OCI-LY7 (cell line): ENCODE measurements around the gene ZCCHC2. TPM values are rescaled to one million over a fixed set of nuclear protein-coding genes. Genes with fewer than 3 reads are reported as not detected.
A peak's percentile ranks its signal among the peaks of the same experiment; 100 is the strongest.

ENCODE experiments used
- BruUV-seq: library from RNA; stranded (reverse); fragments of 400-500 nt; replicated peaks from 2 replicates; lab custom pipeline; 2021; lab: Mats Ljungman, UMichigan
- CTCF ChIA-PET: fragments of 300-600 bp; sonication (Branson Sonifier 250); formaldehyde crosslinking; loops from one replicate; lab custom pipeline; 2022; ENCODE audit warnings: antibody characterized with exemption; ENCODE audit not compliant: unreplicated experiment; lab: Charles Lee
- POLR2A ChIA-PET: fragments of 300-600 bp; sonication (Branson Sonifier 250); formaldehyde crosslinking; loops from one replicate; lab custom pipeline; 2022; ENCODE audit warnings: antibody characterized with exemption; lab: Charles Lee
- DNase-seq: peaks from one replicate; pipeline ENCODE4 v3.0.0-alpha.2; 2015; ENCODE audit warnings: low spot score
- H2AFZ ChIP-seq: fragments of 200-600 bp; sonication (generic), shearing (Covaris generic); 2 replicates; pipeline ENCODE4 v1.6.1; 2014; ENCODE audit warnings: mild to moderate bottlenecking, antibody characterized with exemption, low read length, moderate library complexity
- H3K27ac ChIP-seq: fragments of 200-600 bp; sonication (generic); 2 replicates; pipeline ENCODE4 v1.5.1; 2014; ENCODE audit warnings: mixed run types, low read depth, mild to moderate bottlenecking, moderate library complexity, low read length, inconsistent platforms; ENCODE audit not compliant: poor library complexity, severe bottlenecking
- H3K36me3 ChIP-seq: fragments of 200-600 bp; sonication (generic); 2 replicates; pipeline ENCODE4 v1.6.1; 2014; ENCODE audit warnings: mild to moderate bottlenecking, antibody characterized with exemption, low read length, moderate library complexity, mixed read lengths; ENCODE audit not compliant: insufficient read depth
- H3K4me1 ChIP-seq: fragments of 200-600 bp; sonication (generic); 2 replicates; pipeline ENCODE4 v1.5.1; 2014; ENCODE audit warnings: mild to moderate bottlenecking, low read length; ENCODE audit not compliant: insufficient read depth, poor library complexity, severe bottlenecking
- H3K4me2 ChIP-seq: fragments of 200-600 bp; sonication (generic); 2 replicates; pipeline ENCODE4 v1.6.1; 2014; ENCODE audit warnings: mild to moderate bottlenecking, low read length
- H3K4me3 ChIP-seq: fragments of 200-600 bp; sonication (generic); 2 replicates; pipeline ENCODE4 v1.5.1; 2014; ENCODE audit warnings: mild to moderate bottlenecking, low read depth, low read length; ENCODE audit not compliant: poor library complexity, severe bottlenecking
- H3K79me2 ChIP-seq: fragments of 200-600 bp; sonication (generic); 2 replicates; pipeline ENCODE4 v1.6.1; 2016; ENCODE audit warnings: low read depth, mild to moderate bottlenecking, low read length, moderate library complexity, mixed read lengths; ENCODE audit not compliant: insufficient read depth
- H3K9me2 ChIP-seq: fragments of 200-600 bp; sonication (generic); 2 replicates; pipeline ENCODE4 v1.6.1; 2016; ENCODE audit warnings: mild to moderate bottlenecking, low read length, mixed read lengths; ENCODE audit not compliant: insufficient read depth
- H3K9me3 ChIP-seq: fragments of 200-600 bp; sonication (generic); 2 replicates; pipeline ENCODE4 v1.6.1; 2014; ENCODE audit warnings: mild to moderate bottlenecking, mixed run types, low read length, mixed read lengths
- H4K20me1 ChIP-seq: fragments of 200-600 bp; sonication (generic); 2 replicates; pipeline ENCODE4 v1.6.1; 2014; ENCODE audit warnings: mild to moderate bottlenecking, antibody characterized with exemption, low read length, moderate library complexity, mixed read lengths; ENCODE audit not compliant: insufficient read depth
- CTCF ChIP-seq: fragments of 200-600 bp; sonication (generic); conservative IDR thresholded peaks from 2 replicates; pipeline ENCODE4 v1.5.1; 2014; ENCODE audit warnings: mild to moderate bottlenecking, antibody characterized with exemption, low read length, moderate library complexity, mixed read lengths
- EZH2phosphoT487 ChIP-seq: fragments of 200-600 bp; sonication (generic); IDR thresholded peaks from 2 replicates; pipeline ENCODE4 v1.6.1; 2018; ENCODE audit warnings: low read depth, borderline replicate concordance, mild to moderate bottlenecking, mixed run types, antibody characterized with exemption, low read length, moderate library complexity, mixed read lengths
- intact Hi-C: fragments of 100-400 bp; cut with micrococcal nuclease; formaldehyde crosslinking; loops from one replicate; pipeline ENCODE4 v1.10.0; 2022; ENCODE audit not compliant: unreplicated experiment
- total RNA-seq, 2 experiments: library from RNA; depleted of rRNA in 1 of 2; stranded (reverse); fragments of >200 nt in 1 of 2; shearing (Covaris generic) in 1 of 2; gene quantifications; 2 replicates each; pipeline ENCODE4 v1.2.3, GENCODE V29; 2014 to 2022

The ZCCHC2 gene
- total RNA-seq, 2 experiments from 2014 or later, result 16.9 to 17.5 TPM

GRCh38 chr18:62531078-62531477 lies 8.3 kb downstream of the ZCCHC2 start:
- DNase-seq, result no peak
- Histone ChIP-seq H3K4me3 (no peak overlapping the region), H2AFZ (no peak overlapping the region), H3K79me2 (peaks cover 81% of the 10 kb centered on the region), H3K4me1 (peaks cover 36% of the 10 kb centered on the region), H3K9me2 (no peaks in the 10 kb centered on the region), H3K27ac (no peak overlapping the region), H3K9me3 (no peaks in the 10 kb centered on the region), H3K36me3 (no peaks in the 10 kb centered on the region), H4K20me1 (no peaks in the 10 kb centered on the region; the same call in 1 of the 2 replicates), H3K4me2 (peak overlapping the region; percentile 87)
- no peak for TF ChIP-seq CTCF
- no peak for TF ChIP-seq EZH2phosphoT487
- no TSS peak for BruUV-seq
- ChIA-PET POLR2A (interaction anchor here (1.1 kb wide), 1 partner anchor 9 kb away, joined by 3 read pairs; no protein-coding TSS in a partner anchor), CTCF (no interaction called here)
- intact Hi-C loops, result no loop called here

DNA sequence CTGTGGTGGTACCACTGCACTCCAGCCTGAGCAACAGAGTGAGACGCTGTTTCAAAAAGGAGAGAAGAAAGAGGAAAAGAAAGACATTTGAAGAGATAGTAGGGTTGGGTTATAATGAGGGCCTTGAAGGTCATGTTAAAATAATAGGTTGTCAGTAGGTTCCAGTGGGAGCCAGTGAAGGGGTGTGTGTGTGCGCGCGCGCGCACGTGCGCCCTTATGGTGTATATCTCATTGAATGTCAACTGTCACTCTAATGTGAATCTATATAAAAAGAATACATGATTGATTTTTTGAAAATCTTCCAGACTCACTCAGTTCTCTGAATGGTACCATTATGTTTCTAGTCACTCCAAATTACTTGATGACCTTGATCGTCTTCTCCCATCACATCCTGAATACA lies 9.1 kb downstream of the ZCCHC2 start:
- POLR2A ChIA-PET, result interaction anchor here (0.6 kb wide), 2 partner anchors 8 to 170 kb away, joined by 3 read pairs; no protein-coding TSS in a partner anchor
- intact Hi-C loops, result no loop called here
- CTCF ChIA-PET, result no interaction called here

More for the DNA sequence above, 9.1 kb downstream of the ZCCHC2 start:
- Histone ChIP-seq H3K9me3 (no peaks in the 10 kb centered on the region), H3K4me2 (no peak overlapping the region), H4K20me1 (no peaks in the 10 kb centered on the region; the same call in 1 of the 2 replicates), H3K79me2 (peaks cover 77% of the 10 kb centered on the region), H3K36me3 (no peaks in the 10 kb centered on the region), H2AFZ (no peak overlapping the region), H3K9me2 (no peaks in the 10 kb centered on the region), H3K4me1 (peaks cover 36% of the 10 kb centered on the region), H3K4me3 (no peak overlapping the region), H3K27ac (no peak overlapping the region)
- no TSS peak for BruUV-seq
- TF ChIP-seq CTCF, result no peak
- TF ChIP-seq EZH2phosphoT487, result no peak
- no peak for DNase-seq
